H1 (cell line): Measurements from ENCODE around the gene ATF7IP2. TPM values are rescaled to one million over a fixed set of nuclear protein-coding genes. Genes with fewer than 3 reads are reported as not detected.

Experiments used
- CTCF ChIA-PET: fragments of 300-600 bp; sonication (Branson Sonifier 250); formaldehyde crosslinking; loops from one replicate; lab custom pipeline; 2021; ENCODE audit not compliant: partially characterized antibody; lab: Charles Lee
- POLR2A ChIA-PET: fragments of 300-600 bp; sonication (Branson Sonifier 250); formaldehyde crosslinking; loops from one replicate; lab custom pipeline; 2021; ENCODE audit warnings: inconsistent platforms; ENCODE audit not compliant: partially characterized antibody; lab: Charles Lee
- DNase-seq, 2 experiments: peaks; one replicate each; pipeline versions ENCODE4 v3.0.0 to v3.0.0-alpha.2; 2010 to 2022; ENCODE audit warnings: low spot score in 2 of 2, low read depth in 1 of 2, mixed read lengths in 1 of 2
- FAIRE-seq: peaks from 2 replicates; lab custom pipeline; 2011; peaks lifted over from hg19 to GRCh38; lab: Jason Lieb, UNC
- H2AFZ ChIP-seq: 2 replicates; pipeline ENCODE4 v1.8.1; 2012; ENCODE audit warnings: low read length, inconsistent platforms
- H2AK5ac ChIP-seq: 2 replicates; pipeline ENCODE4 v1.6.1; 2013; ENCODE audit warnings: low read depth, low read length
- H2BK120ac ChIP-seq: replicated peaks from 2 replicates; pipeline ENCODE3; 2013; ENCODE audit warnings: low read depth, low read length, inconsistent platforms
- H2BK12ac ChIP-seq: 2 replicates; pipeline ENCODE4 v1.6.1; 2013; ENCODE audit warnings: low read depth, low read length
- H2BK15ac ChIP-seq: 2 replicates; pipeline ENCODE4 v1.6.1; 2013; ENCODE audit warnings: low read length
- H2BK20ac ChIP-seq: 2 replicates; pipeline ENCODE4 v1.6.1; 2013; ENCODE audit warnings: low read length
- H2BK5ac ChIP-seq: 2 replicates; pipeline ENCODE4 v1.6.1; 2013; ENCODE audit warnings: low read depth, low read length
- H3K14ac ChIP-seq: 2 replicates; pipeline ENCODE4 v1.6.1; 2013; ENCODE audit warnings: inconsistent platforms; ENCODE audit not compliant: insufficient read length
- H3K18ac ChIP-seq: 2 replicates; pipeline ENCODE4 v1.6.1; 2013; ENCODE audit warnings: low read length; ENCODE audit errors: extremely low read depth
- H3K23ac ChIP-seq: 2 replicates; pipeline ENCODE4 v1.6.1; 2013; ENCODE audit warnings: inconsistent platforms; ENCODE audit not compliant: insufficient read length
- H3K23me2 ChIP-seq: 2 replicates; pipeline ENCODE4 v1.6.1; 2013; ENCODE audit warnings: low read depth, low read length
- H3K27ac ChIP-seq: 2 replicates; pipeline ENCODE4 v1.6.1; 2011; ENCODE audit warnings: low read depth, low read length, inconsistent platforms
- H3K27me3 ChIP-seq, 4 experiments: replicated peaks in 1 of 4; 1 replicate in 1 of 4; 2 replicates in 3 of 4; pipeline versions ENCODE4 v1.6.1 to v1.8.1; 2011 to 2013; ENCODE audit warnings: low read length in 3 of 4, mild to moderate bottlenecking in 3 of 4, inconsistent platforms in 2 of 4, mixed read lengths in 2 of 4, moderate library complexity in 1 of 4; ENCODE audit not compliant: control insufficient read depth in 3 of 4, insufficient read depth in 3 of 4; ENCODE audit errors: extremely low read depth in 1 of 4
- H3K36me3 ChIP-seq, 4 experiments: 2 replicates each; pipeline versions ENCODE4 v1.6.1 to v1.8.1; 2011 to 2013; ENCODE audit warnings: mild to moderate bottlenecking in 4 of 4, low read length in 3 of 4, moderate library complexity in 2 of 4, control low read depth in 1 of 4, inconsistent platforms in 1 of 4; ENCODE audit not compliant: insufficient read depth in 4 of 4, control insufficient read depth in 2 of 4
- H3K4ac ChIP-seq: replicated peaks from 2 replicates; pipeline ENCODE3; 2013; ENCODE audit warnings: low read length, low read depth, mixed read lengths, inconsistent platforms; ENCODE audit not compliant: insufficient read length
- H3K4me1 ChIP-seq, 4 experiments: replicated peaks in 1 of 4; 1 replicate in 1 of 4; 2 replicates in 3 of 4; pipeline versions ENCODE4 v1.6.1 to v1.8.1; 2011 to 2013; ENCODE audit warnings: low read length in 3 of 4, inconsistent platforms in 2 of 4, mixed read lengths in 1 of 4; ENCODE audit not compliant: insufficient read depth in 4 of 4, control insufficient read depth in 3 of 4
- H3K4me2 ChIP-seq, 2 experiments: 2 replicates each; pipeline versions ENCODE4 v1.6.1 to v1.8.1; 2011 to 2013; ENCODE audit warnings: low read depth in 2 of 2, low read length in 2 of 2, control low read depth in 1 of 2, inconsistent platforms in 1 of 2, mild to moderate bottlenecking in 1 of 2; ENCODE audit not compliant: insufficient read depth in 1 of 2
- H3K4me3 ChIP-seq, 4 experiments: fragments of 200-600, 300-600 bp in 1 of 4; sonication (generic), shearing (Covaris generic), sonication (Bioruptor Twin) in 1 of 4; 2 replicates each; pipeline versions ENCODE4 v1.5.1 to v1.8.1; 2011 to 2016; ENCODE audit warnings: low read length in 4 of 4, low read depth in 3 of 4, control low read depth in 2 of 4, inconsistent platforms in 2 of 4, mild to moderate bottlenecking in 2 of 4, mixed read lengths in 1 of 4, moderate library complexity in 1 of 4; ENCODE audit not compliant: insufficient read depth in 2 of 4; ENCODE audit errors: extremely low read depth in 1 of 4
- H3K56ac ChIP-seq: replicated peaks from 2 replicates; pipeline ENCODE3; 2013; ENCODE audit warnings: low read depth, mild to moderate bottlenecking, mixed read lengths, low read length, inconsistent platforms; ENCODE audit not compliant: insufficient read length
- H3K79me1 ChIP-seq: 2 replicates; pipeline ENCODE4 v1.6.1; 2013; ENCODE audit warnings: low read depth, low read length, control low read depth
- H3K79me2 ChIP-seq, 2 experiments: 2 replicates each; pipeline versions ENCODE4 v1.6.1 to v1.8.1; 2012 to 2013; ENCODE audit warnings: low read length in 2 of 2, mild to moderate bottlenecking in 2 of 2, inconsistent platforms in 1 of 2; ENCODE audit not compliant: insufficient read depth in 2 of 2, control insufficient read depth in 1 of 2
- H3K9ac ChIP-seq, 4 experiments: replicated peaks in 1 of 4; 1 replicate in 1 of 4; 2 replicates in 3 of 4; pipeline versions ENCODE4 v1.6.1 to v1.8.1; 2011 to 2013; ENCODE audit warnings: low read depth in 3 of 4, low read length in 3 of 4, control low read depth in 2 of 4, mild to moderate bottlenecking in 2 of 4, moderate library complexity in 2 of 4, inconsistent platforms in 1 of 4; ENCODE audit errors: extremely low read depth in 1 of 4
- H3K9me3 ChIP-seq, 2 experiments: 2 replicates each; pipeline versions ENCODE4 v1.6.1 to v1.8.1; 2012 to 2013; ENCODE audit warnings: mild to moderate bottlenecking in 2 of 2, moderate library complexity in 2 of 2, control low read depth in 1 of 2, inconsistent platforms in 1 of 2, low read depth in 1 of 2, low read length in 1 of 2, mixed read lengths in 1 of 2; ENCODE audit not compliant: insufficient read depth in 2 of 2
- H4K20me1 ChIP-seq, 2 experiments: replicated peaks in 1 of 2; 2 replicates each; pipeline versions ENCODE3 to v1.8.1; 2011 to 2013; ENCODE audit warnings: inconsistent platforms in 2 of 2, low read length in 2 of 2, mild to moderate bottlenecking in 1 of 2; ENCODE audit not compliant: insufficient read depth in 2 of 2, control insufficient read depth in 1 of 2
- H4K5ac ChIP-seq: 2 replicates; pipeline ENCODE4 v1.6.1; 2013; ENCODE audit warnings: low read length, low read depth, mixed read lengths, inconsistent platforms; ENCODE audit not compliant: insufficient read length
- H4K8ac ChIP-seq: 2 replicates; pipeline ENCODE4 v1.8.0; 2013; ENCODE audit warnings: mild to moderate bottlenecking, moderate library complexity, low read length, inconsistent platforms; ENCODE audit not compliant: insufficient read depth; ENCODE audit errors: extremely low read depth
- H4K91ac ChIP-seq: replicated peaks from 2 replicates; pipeline ENCODE3; 2013; ENCODE audit warnings: low read length, mixed read lengths, inconsistent platforms; ENCODE audit not compliant: insufficient read length
- ASH2L ChIP-seq: fragments of 200-600, 300-600 bp; sonication (generic); IDR thresholded peaks from one replicate; pipeline ENCODE4 v1.7.1; 2017; ENCODE audit warnings: low read length
- POLR2A ChIP-seq, 2 experiments: IDR thresholded peaks; 1 replicate in 1 of 2; 2 replicates in 1 of 2; pipeline ENCODE4 v1.6.1; 2011; ENCODE audit warnings: low read depth in 2 of 2, low read length in 2 of 2, mild to moderate bottlenecking in 2 of 2; ENCODE audit errors: control extremely low read depth in 1 of 2
- WGBS, 2 experiments: shearing (Covaris generic) in 1 of 2; methylation state at CpG; one replicate each; pipeline versions ENCODE4 v1.1.6 to v1.1.7; 2013 to 2015; ENCODE audit warnings: low lambda C conversion rate in 2 of 2, mixed read lengths in 2 of 2, inconsistent platforms in 1 of 2, low coverage in 1 of 2, missing lambda C conversion rate in 1 of 2; ENCODE audit not compliant: insufficient replicate concordance in 2 of 2, insufficient coverage in 1 of 2, insufficient read length in 1 of 2; ENCODE audit errors: extremely low coverage in 1 of 2, missing lambda C conversion rate in 1 of 2; 5-methylcytosine and 5-hydroxymethylcytosine counted together
- polyA plus RNA-seq, 7 experiments: library from polyadenylated mRNA; depleted of rRNA in 3 of 7; stranded (reverse) in 5 of 7; unstranded in 2 of 7; fragments of >200 nt in 5 of 7; fragments of 200-250 nt in 2 of 7; gene quantifications; 1 replicate in 5 of 7; 2 replicates in 1 of 7; 4 replicates in 1 of 7; pipeline versions ENCODE4 v1.2.1 to v1.2.3, GENCODE V29; 2011 to 2013; ENCODE audit warnings: missing spikeins in 2 of 7, mixed read lengths in 2 of 7
- total RNA-seq: library from RNA; stranded (reverse); fragmentation: NEBNext Ultra II Directional; extraction: Animal tissue kit (Norgen Biotek cat#: 25700); gene quantifications from 2 replicates; pipeline ENCODE4 v1.2.1, GENCODE V29; 2021

The ATF7IP2 gene
- total and polyA plus RNA-seq, 2 of the 8 experiments (the other 6 are each of a cell fraction or from before 2014, with no cell fraction given) = 28.7 to 32.8 TPM

- H3K4ac ChIP-seq = no peak overlapping the region
- no peak overlapping the region for H3K4me3 ChIP-seq
- no peak overlapping the region for H2BK15ac ChIP-seq
- H3K79me1 ChIP-seq = peaks cover 6% of the 10 kb centered on the region
- no peak overlapping the region for H2BK120ac ChIP-seq
- H3K4me1 ChIP-seq = peaks cover 0 to 5% (median 2%) of the 10 kb centered on the region in 4 experiments; a peak in 2 of 7 replicates
- H2AFZ ChIP-seq = no peak overlapping the region
- H3K27ac ChIP-seq = no peak overlapping the region
- DNase-seq = no peak
- peaks cover 2% of the 10 kb centered on the region in 2 experiments for H4K20me1 ChIP-seq
- no peak overlapping the region for H3K23ac ChIP-seq
- CTCF ChIA-PET = interaction anchor here (0.7 to 1.6 kb wide), 3 partner anchors 35 to 210 kb away, joined by 3 to 4 read pairs (median 3); no protein-coding TSS in a partner anchor
- no peak overlapping the region for H4K5ac ChIP-seq
- H3K18ac ChIP-seq = no peak overlapping the region; the same call in 1 of the 2 replicates
- H3K36me3 ChIP-seq = no peaks in the 10 kb centered on the region; a peak in 1 of 8 replicates
- no peak overlapping the region for H3K14ac ChIP-seq
- peak in 1 of 2 experiments; percentile 30; a peak in 1 of 3 replicates for TF ChIP-seq POLR2A (IDR thresholded peaks at IDR 0.05; ENCODE audit: control extremely low read depth in 1 of 2, low read depth in 2 of 2, low read length in 2 of 2)
- TF ChIP-seq ASH2L = no peak
- TF ChIP-seq, all 59 proteins: peak for 1
- Histone ChIP-seq H3K23me2 (0 out of 2 replicates have a peak, but pooled peaks cover 2% of the 10 kb centered on the region), H2BK12ac (no peak overlapping the region), H4K8ac (no peak overlapping the region), H4K91ac (no peak overlapping the region), H3K27me3 (no peaks in the 10 kb centered on the region), H2BK20ac (no peak overlapping the region), H3K79me2 (peaks cover 0 to 72% of the 10 kb centered on the region in 2 experiments; a peak in 2 of 4 replicates), H3K9ac (no peak overlapping the region), H2AK5ac (no peak overlapping the region), H3K4me2 (no peak overlapping the region), H2BK5ac (no peak overlapping the region; the same call in 1 of the 2 replicates), H3K9me3 (no peaks in the 10 kb centered on the region), H3K56ac (no peak overlapping the region)
- POLR2A ChIA-PET = interaction anchor here (0.9 to 1.2 kb wide), 3 partner anchors 8 to 115 kb away, joined by 3 to 4 read pairs (median 4); no protein-coding TSS in a partner anchor
- FAIRE-seq = no peak
- 95% methylated on average over 4 of the region's 5 CpGs; no CpG with 5 or more reads in 1 of the 2 experiments for WGBS, 2 experiments
Observed at GRCh38 chr16:10390867-10391266, 5.0 kb downstream of the ATF7IP2 start.
